T47D (cell line): ENCODE results near the gene CAST.
"Not testable (repeated sequence)": the region's sequence is repeated elsewhere in the genome, so short reads cannot be mapped to it uniquely, and the experiment has no call there.

Source experiments
- DNase-seq, 2 experiments: peaks; one replicate each; pipeline versions ENCODE4 v3.0.0 to v3.0.0-alpha.2; 2011 to 2012; ENCODE audit warnings: low read depth in 1 of 2, low spot score in 1 of 2
- JUND ChIP-seq: IDR thresholded peaks from 2 replicates; pipeline ENCODE4 v1.6.1; 2012; ENCODE audit warnings: low read depth
- in situ Hi-C: cut with HindIII; loops from 2 replicates; pipeline ENCODE4 v1.10.0; 2016; ENCODE audit warnings: low sequenced_read_pairs, low pct_unique_long_range_greater_than_20kb

Gene CAST, protein sequence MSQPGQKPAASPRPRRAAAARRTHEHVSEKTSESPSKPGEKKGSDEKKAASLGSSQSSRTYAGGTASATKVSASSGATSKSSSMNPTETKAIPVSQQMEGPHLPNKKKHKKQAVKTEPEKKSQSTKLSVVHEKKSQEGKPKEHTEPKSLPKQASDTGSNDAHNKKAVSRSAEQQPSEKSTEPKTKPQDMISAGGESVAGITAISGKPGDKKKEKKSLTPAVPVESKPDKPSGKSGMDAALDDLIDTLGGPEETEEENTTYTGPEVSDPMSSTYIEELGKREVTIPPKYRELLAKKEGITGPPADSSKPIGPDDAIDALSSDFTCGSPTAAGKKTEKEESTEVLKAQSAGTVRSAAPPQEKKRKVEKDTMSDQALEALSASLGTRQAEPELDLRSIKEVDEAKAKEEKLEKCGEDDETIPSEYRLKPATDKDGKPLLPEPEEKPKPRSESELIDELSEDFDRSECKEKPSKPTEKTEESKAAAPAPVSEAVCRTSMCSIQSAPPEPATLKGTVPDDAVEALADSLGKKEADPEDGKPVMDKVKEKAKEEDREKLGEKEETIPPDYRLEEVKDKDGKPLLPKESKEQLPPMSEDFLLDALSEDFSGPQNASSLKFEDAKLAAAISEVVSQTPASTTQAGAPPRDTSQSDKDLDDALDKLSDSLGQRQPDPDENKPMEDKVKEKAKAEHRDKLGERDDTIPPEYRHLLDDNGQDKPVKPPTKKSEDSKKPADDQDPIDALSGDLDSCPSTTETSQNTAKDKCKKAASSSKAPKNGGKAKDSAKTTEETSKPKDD

DNA sequence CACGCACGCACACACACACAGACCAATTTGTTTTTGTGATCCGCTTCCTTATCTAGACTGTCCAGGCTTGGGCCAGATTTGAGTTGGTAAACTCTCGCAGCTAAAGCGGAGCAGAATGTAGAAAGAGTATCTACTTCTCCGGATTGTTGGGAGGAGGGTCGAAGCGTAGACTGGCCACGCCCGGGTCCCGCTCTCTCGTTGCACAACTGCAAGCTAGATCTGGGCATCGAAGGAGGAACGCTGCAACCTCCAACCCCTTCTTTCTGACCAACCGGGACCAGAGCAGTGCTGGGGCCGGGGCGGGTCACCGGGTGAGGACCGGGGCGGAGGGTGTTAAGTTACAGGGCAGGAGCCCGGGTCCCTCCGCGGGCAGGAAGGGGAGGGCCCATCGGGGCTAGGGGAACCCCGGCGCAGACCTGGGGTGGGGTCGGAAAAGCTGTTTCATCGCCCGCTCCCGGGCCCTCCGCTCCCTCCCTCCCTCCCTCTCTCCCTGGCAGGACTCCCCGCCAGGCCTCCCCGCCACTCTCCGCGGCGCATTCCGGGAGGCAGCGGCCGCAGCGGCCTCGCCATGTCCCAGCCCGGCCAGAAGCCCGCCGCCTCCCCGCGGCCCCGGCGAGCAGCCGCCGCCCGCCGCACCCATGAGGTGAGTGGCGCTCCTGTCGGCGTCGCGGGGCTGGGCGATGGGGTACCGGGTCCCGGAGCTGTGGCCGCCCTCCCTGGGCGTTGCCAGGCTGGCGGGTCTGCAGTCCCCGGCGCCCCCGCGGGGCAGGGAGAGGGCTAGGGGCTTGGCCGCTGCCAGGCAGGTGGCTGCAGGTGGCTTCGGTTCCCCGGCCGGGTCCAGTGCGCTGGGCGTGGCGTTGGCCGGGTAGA is at the start of gene CAST:
Gene CAST, plus strand, starts transcription at position 522 of the 870 bp plus-strand sequence. Its CDS starts 47 bp downstream, at position 569.
- peak; percentile 76 to 89 for DNase-seq
- in situ Hi-C loops = no loop called here
- no peak for TF ChIP-seq JUND

DNA sequence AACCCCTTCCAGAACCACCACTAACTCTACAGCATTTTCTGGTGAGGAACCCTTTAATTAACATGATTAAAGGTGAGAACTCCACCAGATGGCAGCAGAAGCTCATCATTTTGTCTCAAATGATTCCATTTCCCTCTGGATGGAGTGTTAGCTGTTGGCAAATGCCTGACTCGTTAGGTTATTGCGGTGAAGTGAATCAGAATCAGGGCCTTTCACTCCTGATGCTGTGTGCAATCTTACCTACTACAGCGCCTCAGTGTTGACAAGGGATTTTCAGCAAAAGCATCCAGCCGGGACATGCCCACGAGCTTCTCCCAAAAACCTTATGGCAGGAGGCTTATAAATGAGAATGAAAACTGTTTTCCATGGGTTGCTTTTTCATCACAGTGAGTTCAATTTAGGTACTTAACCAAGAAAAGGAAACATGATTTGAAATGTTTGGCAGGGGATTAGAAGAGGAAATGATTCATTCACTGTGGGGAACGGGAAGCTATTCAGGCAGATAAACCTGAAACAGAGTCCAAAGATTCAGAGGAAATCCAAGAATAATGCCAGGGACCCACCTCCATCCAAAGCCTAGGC is 48.0 kb upstream of the CAST start:
- no peak for TF ChIP-seq JUND
- in situ Hi-C loops = no loop called here
- DNase-seq = peak; percentile 62 to 86

DNA sequence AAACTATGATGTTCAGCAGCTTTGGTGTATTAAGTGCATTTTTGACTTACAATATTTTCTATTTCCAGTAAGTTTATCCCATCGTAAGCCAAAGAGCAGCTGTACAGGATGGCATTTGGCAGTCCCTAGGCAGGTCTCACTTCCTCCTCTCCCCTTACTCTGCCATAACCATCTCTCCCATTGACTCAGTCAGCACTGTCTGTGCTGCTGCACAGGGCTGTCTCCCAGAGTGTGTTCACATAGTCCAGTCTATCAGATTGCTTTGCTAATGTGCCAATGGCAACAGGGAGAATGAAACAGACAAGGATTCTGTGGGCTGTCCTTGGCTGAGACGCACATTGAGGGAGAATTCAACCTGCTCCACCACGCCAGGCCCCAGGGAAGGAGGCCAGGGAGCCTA is 47.0 kb upstream of the CAST start:
- in situ Hi-C loops = no loop called here
- no peak for TF ChIP-seq JUND
- no peak for DNase-seq

DNA sequence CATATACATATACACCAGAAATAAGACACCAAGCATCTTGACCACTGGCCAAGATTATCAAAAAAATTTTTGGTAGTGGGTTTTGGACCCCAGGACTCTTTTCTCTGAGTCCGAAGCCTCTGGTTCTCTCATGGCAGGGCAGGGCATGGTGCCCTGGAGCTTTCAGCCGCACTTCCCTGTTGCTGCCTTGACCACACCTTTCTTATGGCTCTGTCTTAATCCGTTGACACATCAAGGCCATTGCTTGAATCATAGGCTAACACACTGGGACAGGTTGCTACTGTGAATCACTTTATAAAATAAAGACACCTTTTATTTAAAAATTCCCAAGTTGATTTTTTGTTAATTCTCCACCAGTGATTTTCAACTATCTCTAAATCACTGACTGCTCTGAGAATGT is 45.4 kb upstream of the CAST start:
- in situ Hi-C loops = no loop called here
- no peak for DNase-seq
- no peak for TF ChIP-seq JUND

DNA sequence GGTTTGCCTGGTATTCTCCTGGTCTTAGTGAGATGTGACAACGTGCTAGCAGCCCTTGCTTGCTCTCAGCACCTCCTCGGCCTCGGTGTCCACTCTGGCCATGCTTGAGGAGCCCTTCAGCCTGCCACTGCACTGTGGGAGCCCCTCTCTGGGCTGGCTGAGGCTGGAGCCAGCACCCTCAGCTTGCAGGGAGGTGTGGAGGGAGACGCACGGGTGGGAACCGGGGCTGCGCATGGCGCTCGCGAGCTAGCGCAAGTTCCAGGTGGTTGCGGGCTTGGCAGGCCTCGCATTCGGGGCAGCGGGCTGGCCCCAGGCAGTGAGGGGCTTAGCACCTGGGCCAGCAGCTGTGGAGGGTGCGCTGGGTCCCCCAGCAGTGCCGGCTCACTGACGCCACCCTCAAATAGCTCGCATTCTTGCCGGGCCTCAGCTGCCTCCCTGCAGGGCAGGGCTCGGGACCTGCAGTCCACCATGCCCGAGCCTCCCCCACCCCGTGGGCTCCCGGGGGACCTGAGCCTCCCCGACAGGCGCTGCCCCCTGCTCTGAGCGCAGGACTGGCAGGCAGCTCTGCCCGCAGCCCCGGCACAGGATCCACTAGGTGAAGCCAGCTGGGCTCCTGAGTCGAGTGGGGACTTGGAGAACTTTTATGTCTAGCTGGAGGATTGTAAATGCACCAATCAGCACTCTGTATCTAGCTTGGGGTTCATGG is 43.7 kb upstream of the CAST start:
- DNase-seq, in situ Hi-C loops: not testable (repeated sequence)

DNA sequence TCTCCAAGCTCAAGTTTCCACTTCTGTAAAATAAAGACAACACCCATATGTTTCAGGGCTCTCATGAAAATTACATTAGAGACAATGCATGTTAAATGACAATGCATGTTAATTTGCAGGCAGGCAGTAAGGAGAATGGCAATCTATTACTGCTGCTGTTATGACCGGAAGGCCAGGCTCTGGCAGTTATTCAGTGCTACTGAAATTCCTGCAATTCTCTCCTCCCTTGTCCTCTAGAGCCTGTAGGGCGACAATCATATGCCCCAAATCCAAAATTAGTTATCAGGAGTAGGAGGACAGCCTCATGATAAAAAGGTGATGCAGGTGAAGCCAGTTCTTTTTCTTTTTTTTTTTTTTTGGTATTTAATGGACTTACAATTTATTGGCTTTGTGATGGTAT is 42.2 kb upstream of the CAST start:
- in situ Hi-C loops = no loop called here
- DNase-seq = no peak
- no peak for TF ChIP-seq JUND

DNA sequence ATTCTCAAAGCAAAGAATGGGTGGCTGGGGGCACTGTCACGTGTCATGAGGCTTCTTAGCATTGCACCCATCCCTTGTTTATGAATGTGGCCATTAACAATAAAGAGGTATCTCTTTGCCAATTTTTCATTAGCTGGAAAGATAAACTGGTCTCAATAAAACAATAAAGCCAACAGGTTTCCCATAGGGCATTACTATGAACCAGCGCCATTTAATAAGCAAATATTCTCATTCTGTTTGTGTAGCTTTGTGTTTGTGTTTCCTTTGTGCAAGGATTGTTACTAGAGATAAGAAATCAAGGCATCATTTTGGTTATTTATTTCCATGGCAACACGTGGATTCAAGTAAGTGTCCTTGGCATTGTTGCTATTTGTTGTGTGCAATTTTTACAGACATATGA is 37.6 kb upstream of the CAST start:
- in situ Hi-C loops = no loop called here
- no peak for DNase-seq
- TF ChIP-seq JUND = no peak

DNA sequence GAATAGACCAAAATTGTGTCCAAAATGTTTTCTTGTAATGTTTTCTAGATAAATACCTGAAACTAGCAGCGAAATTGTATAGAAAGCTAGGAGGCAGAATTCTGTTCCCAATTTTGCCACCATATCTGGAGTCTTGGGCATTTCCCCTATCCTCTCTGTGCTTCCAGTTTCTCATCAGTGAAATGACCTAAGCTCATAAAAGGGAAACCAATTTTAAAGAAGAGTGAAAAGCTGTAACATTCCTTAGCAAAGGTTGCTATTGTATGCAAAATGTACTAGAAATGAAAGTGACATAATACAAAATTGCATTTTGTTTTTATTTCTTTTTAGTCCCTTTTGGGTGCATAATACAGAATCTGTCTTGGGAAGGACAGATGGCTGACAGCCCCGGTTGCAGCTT is 36.8 kb upstream of the CAST start:
- in situ Hi-C loops = no loop called here
- DNase-seq = no peak
- TF ChIP-seq JUND = no peak

DNA sequence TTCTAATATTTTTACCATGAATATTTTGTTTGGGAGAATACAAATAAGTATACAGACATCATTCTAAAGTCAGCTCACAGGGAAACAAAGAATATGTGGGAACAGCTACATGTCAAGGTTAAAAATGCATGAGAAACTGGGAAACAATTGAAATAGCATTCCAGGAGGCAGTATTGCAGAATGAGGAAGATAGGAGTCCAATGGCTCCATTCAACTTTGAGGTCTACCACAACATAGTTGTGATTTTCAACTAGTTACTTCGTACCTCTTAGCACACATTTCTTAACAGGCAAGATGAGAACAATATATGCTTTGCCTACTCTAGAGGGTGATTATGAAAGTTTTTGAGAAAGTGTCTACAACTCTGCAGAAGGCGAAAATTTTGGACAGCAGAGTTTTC is 35.2 kb upstream of the CAST start:
- no peak for DNase-seq
- in situ Hi-C loops = no loop called here
- no peak for TF ChIP-seq JUND

DNA sequence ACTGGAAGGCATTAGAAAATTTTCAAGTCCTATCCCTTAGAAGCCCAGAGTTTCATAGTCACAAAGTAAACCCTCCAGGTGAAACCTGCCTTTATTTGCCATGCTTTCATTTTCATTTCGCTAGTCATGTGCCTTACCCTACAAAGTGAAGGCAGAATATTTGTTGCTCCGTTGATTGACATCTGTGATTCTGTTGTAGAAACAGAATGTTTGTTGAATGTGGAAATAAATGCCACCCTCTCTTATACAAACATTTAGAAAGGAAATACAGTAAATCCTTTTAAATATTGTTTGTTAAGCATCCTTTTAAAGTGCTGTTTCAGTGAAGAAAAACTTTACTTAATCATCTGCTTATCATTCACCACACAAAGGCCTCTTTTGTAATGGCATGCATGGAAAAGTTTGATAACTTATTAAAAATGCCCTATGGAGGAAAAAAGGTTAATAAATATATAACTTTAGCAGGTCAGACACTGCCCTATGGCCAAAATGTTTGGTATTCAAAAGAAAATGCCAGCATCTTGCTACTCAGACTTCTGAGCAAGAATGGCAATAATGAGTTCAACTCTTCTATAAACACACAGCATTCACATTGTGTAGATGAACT is 34.3 kb upstream of the CAST start:
- TF ChIP-seq JUND = no peak
- DNase-seq = peak; percentile 46 to 72
- in situ Hi-C loops = no loop called here

DNA sequence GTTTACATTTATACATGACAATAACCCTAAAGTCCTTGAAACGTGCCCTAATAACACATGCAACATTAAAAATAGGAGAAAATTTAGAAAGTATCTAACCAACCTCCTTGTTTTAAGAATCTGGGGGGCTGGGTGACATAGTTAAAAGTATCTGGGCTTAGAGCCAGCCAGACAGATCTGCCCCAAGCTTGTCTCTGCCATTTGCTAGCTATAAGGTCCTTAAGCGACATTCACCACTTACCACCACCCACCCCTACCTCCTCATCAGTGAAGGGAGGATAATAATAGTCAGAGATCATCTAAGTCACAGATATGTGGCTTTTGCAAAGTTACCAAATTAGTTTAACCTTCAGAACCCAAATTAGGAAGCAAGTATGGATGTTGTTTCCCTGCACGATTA is 33.8 kb upstream of the CAST start:
- no peak for DNase-seq
- TF ChIP-seq JUND = no peak
- in situ Hi-C loops = no loop called here
